Thyroid gland (tissue), 4 donors: ENCODE data around the gene TBC1D1. TPM values are rescaled to one million over a fixed set of nuclear protein-coding genes. Genes with fewer than 3 reads are reported as not detected.

Experiments used
- DNase-seq, 2 donors: peaks; one replicate each; pipeline ENCODE4 v3.0.0-alpha.2; 2019
- H3K27ac ChIP-seq, 3 donors: fragments of 200-600 bp; sonication (generic); 1 replicate in 2 of 3; 2 replicates in 1 of 3; pipeline ENCODE4 v1.5.1; 2016 to 2019; ENCODE audit warnings: mild to moderate bottlenecking in 1 of 3, moderate library complexity in 1 of 3
- H3K27me3 ChIP-seq: fragments of 200-600 bp; sonication (generic); one replicate; pipeline ENCODE4 v1.5.1; 2019
- H3K36me3 ChIP-seq, 2 donors: fragments of 200-600 bp; sonication (generic); one replicate each; pipeline ENCODE4 v1.5.1; 2016 to 2019
- H3K4me1 ChIP-seq, 2 donors: fragments of 200-600 bp; sonication (generic); one replicate each; pipeline ENCODE4 v1.5.1; 2017 to 2019
- H3K4me3 ChIP-seq, 3 donors: fragments of 200-600 bp; sonication (generic); replicated peaks in 1 of 3; 1 replicate in 2 of 3; 2 replicates in 1 of 3; pipeline ENCODE4 v1.5.1; 2016; ENCODE audit warnings: mild to moderate bottlenecking in 1 of 3
- H3K9me3 ChIP-seq: fragments of 200-600 bp; sonication (generic); one replicate; pipeline ENCODE4 v1.5.1; 2017
- POLR2A ChIP-seq, 2 donors: fragments of 450-650 bp; IDR thresholded peaks; one replicate each; pipeline ENCODE4 v1.6.1; 2017; ENCODE audit warnings: antibody characterized with exemption in 2 of 2, mild to moderate bottlenecking in 2 of 2, moderate library complexity in 1 of 2
- WGBS, 2 donors: methylation state at CpG; one replicate each; pipeline ENCODE4 v1.1.5; 2017; 5-methylcytosine and 5-hydroxymethylcytosine counted together
- intact Hi-C: fragments of 100-400 bp; cut with DNase I; formaldehyde crosslinking; loops from one replicate; pipeline ENCODE4 v1.15.1; 2023
- total RNA-seq, 4 donors: library from RNA; depleted of rRNA; stranded (reverse); fragments of >200 nt; gene quantifications; one replicate each; pipeline ENCODE4 v1.2.3, GENCODE V29; 2016
- TF ChIP-seq, protein P1 (sequence below), 6 experiments: fragments of 200-600 bp in 3 of 6; fragments of 450-650 bp in 3 of 6; sonication (generic) in 3 of 6; IDR thresholded peaks; one replicate each; pipeline ENCODE4 v1.5.1; 2016 to 2019; ENCODE audit warnings: antibody characterized with exemption in 6 of 6, mild to moderate bottlenecking in 2 of 6, inconsistent platforms in 1 of 6, moderate library complexity in 1 of 6

Gene TBC1D1
- total RNA-seq, 4 donors from 2014 or later = 192 to 284 (median 230) TPM

DNA sequence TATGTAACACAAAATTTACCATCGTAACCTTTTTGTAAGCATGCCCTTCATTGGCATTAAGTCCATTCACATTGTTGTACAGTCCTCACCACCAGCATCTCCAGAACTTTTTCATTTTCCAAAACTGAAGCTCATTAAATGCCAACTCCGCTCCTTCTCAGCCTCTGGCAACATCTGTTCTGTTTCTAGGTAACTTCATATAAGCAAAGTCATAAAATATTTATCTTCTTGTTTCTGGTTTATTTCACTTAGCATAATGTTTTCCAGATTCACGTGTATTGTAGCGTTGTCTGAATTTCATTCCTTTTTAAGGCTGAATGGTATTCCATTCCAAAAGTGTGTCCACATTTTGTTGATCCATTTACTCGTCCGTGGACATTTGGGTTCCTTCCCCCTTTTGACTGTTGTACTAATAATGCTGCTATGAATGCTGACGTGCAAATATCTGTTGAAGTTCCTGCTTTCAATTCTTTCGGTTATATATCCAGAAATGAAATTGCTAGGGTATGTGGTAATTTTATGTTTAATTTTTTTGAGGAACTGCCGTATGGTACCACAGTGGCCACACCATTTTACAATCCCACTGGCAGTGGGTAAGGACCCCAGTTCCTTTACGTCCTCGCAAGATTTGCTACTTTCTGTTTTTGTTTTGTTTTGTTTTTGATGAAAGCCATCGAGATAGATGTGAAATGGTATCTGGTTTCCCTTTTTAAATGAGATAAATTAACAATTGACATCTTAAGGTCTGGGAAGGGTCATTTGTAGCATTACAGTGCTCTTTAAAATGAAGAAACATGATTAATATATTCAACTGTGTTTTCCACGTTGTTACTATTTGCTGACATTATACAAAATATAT is 132.7 kb downstream of the TBC1D1 start:
- H3K36me3 ChIP-seq = peaks cover 21 to 29% of the 10 kb centered on the region in 2 donors
- H3K4me3 ChIP-seq = no peak overlapping the region
- WGBS, 2 donors = 77 to 87% methylated on average over 13 of the region's 13 CpGs
- intact Hi-C loops = no loop called here
- peak overlapping the region in 1 of 3 donors; percentile 48 for H3K27ac ChIP-seq
- TF ChIP-seq POLR2A (IDR thresholded peaks at IDR 0.05) = no peak
- TF ChIP-seq, protein P1, sequence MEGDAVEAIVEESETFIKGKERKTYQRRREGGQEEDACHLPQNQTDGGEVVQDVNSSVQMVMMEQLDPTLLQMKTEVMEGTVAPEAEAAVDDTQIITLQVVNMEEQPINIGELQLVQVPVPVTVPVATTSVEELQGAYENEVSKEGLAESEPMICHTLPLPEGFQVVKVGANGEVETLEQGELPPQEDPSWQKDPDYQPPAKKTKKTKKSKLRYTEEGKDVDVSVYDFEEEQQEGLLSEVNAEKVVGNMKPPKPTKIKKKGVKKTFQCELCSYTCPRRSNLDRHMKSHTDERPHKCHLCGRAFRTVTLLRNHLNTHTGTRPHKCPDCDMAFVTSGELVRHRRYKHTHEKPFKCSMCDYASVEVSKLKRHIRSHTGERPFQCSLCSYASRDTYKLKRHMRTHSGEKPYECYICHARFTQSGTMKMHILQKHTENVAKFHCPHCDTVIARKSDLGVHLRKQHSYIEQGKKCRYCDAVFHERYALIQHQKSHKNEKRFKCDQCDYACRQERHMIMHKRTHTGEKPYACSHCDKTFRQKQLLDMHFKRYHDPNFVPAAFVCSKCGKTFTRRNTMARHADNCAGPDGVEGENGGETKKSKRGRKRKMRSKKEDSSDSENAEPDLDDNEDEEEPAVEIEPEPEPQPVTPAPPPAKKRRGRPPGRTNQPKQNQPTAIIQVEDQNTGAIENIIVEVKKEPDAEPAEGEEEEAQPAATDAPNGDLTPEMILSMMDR (IDR thresholded peaks at IDR 0.05) = no peak
- H3K4me1 ChIP-seq = peaks cover 9% of the 10 kb centered on the region in 2 donors
- no peaks in the 10 kb centered on the region for H3K27me3 ChIP-seq
- H3K9me3 ChIP-seq = no peaks in the 10 kb centered on the region
- DNase-seq = no peak

DNA sequence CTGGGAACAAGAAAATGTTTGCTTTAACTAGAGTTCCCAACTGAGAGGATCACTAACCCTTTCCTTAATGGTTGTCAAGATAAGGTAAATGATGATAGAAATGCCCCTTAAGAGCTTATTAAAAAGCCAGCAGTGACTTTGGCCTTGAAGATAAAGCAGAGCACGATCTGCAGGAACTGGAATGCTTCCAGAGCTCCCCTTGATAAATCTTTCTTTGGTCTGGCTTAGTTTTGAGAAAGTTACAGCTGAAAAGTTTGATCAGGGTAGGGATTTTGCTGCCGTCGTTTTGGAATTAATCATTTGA is 133.3 kb downstream of the TBC1D1 start:
- DNase-seq = no peak
- no peaks in the 10 kb centered on the region for H3K9me3 ChIP-seq
- WGBS, 2 donors = 18 to 29% methylated on average over 3 of the region's 3 CpGs
- H3K27ac ChIP-seq = peak overlapping the region in 1 of 3 donors; percentile 48
- TF ChIP-seq, protein P1 (IDR thresholded peaks at IDR 0.05) = no peak
- TF ChIP-seq POLR2A (IDR thresholded peaks at IDR 0.05) = no peak
- peaks cover 9% of the 10 kb centered on the region in 2 donors for H3K4me1 ChIP-seq
- no peaks in the 10 kb centered on the region for H3K27me3 ChIP-seq
- peaks cover 23 to 31% of the 10 kb centered on the region in 2 donors for H3K36me3 ChIP-seq
- intact Hi-C loops = no loop called here
- H3K4me3 ChIP-seq = no peak overlapping the region

DNA sequence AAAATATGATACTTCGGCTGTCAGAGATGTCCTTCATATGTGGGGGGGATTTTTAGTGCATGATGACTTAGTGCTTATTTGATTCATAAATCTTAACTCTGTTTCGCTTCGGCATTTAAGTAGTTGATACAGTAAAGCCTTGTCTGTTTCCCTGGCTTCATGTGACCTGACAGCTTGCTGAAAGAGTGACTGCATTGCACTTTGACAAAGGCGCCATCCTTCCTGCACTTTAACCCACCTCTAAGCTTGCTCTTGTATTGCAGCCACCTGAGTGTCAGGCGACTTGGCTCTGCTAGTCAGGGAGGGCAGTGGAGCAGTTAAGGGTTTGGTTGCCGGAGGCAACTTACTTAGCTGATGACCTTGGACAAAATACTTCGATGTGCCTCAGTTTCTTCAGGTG is 134.8 kb downstream of the TBC1D1 start:
- Histone ChIP-seq H3K27me3 (no peaks in the 10 kb centered on the region), H3K4me1 (peaks cover 9% of the 10 kb centered on the region in 2 donors), H3K27ac (no peak overlapping the region), H3K9me3 (no peaks in the 10 kb centered on the region), H3K4me3 (no peak overlapping the region), H3K36me3 (peaks cover 28 to 36% of the 10 kb centered on the region in 2 donors)
- intact Hi-C loops = no loop called here
- 92 to 97% methylated on average over 7 of the region's 7 CpGs for WGBS, 2 donors
- TF ChIP-seq, protein P1 (IDR thresholded peaks at IDR 0.05) = no peak
- no peak for TF ChIP-seq POLR2A (IDR thresholded peaks at IDR 0.05)
- DNase-seq = no peak

DNA sequence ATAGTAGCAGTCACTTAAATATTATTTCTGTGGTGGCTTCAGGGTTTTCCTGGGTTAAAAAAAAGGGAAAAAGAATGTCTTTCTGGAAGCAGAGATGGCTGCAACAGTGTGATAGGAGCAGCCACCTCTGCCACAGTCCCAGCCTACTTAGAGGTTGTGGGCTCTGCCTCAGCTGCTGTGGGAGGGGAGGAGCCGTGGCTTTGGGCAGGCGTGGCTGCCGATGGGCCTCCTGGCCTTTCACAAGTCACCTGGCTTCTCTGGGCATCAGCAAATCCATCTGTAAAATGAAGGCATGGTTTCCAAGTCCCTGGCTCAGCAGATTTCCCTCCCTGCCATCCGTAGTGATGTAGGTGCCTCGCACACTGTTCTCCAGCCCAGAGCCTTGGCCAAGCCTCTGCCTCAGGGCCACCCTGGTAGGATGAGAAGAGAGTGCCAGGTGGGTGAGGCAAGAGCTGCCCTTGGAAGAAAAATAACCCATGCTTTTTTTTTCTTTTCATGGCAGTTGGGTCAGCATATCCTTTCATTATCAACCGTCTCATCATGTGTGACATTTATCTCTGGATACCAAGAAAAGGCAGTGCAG is 135.4 kb downstream of the TBC1D1 start:
- WGBS, 2 donors = 92 to 98% methylated on average over 6 of the region's 6 CpGs
- no peak for DNase-seq

More for the DNA sequence above, 135.4 kb downstream of the TBC1D1 start:
- Histone ChIP-seq H3K36me3 (peaks cover 24 to 30% of the 10 kb centered on the region in 2 donors), H3K4me1 (peaks cover 9% of the 10 kb centered on the region in 2 donors), H3K27me3 (no peaks in the 10 kb centered on the region), H3K9me3 (no peaks in the 10 kb centered on the region), H3K27ac (no peak overlapping the region), H3K4me3 (no peak overlapping the region)
- intact Hi-C loops = no loop called here
- TF ChIP-seq POLR2A (IDR thresholded peaks at IDR 0.05) = no peak
- TF ChIP-seq, protein P1 (IDR thresholded peaks at IDR 0.05) = no peak
